ENCODE measurements around the gene MAGI3.

Gene MAGI3

DNA sequence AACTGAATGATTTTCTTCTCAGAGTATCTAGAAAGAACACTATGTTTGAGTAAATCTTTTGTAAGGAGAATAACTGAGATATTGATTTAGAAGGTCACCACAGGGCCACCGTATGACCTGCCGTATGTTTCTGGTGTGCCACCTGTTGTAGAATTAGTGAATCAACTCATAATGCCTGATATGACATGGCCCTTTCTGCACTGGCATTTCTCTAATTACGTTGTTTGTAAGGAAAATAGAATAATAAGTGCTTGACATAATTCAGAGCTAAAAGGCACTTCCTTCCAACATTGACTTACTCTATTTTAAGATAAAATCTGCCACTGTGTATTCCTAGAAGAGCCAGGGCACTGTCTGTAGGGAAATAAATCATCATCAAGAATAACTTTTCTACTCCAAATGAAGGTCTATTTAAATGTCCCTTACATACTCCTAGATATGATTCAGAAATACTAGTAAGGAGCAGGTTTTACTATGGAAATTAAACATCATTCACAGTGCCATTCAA, 267.3 kb downstream of the MAGI3 start:
- no peak for DNase-seq (ENCODE audit: low spot score)

DNA sequence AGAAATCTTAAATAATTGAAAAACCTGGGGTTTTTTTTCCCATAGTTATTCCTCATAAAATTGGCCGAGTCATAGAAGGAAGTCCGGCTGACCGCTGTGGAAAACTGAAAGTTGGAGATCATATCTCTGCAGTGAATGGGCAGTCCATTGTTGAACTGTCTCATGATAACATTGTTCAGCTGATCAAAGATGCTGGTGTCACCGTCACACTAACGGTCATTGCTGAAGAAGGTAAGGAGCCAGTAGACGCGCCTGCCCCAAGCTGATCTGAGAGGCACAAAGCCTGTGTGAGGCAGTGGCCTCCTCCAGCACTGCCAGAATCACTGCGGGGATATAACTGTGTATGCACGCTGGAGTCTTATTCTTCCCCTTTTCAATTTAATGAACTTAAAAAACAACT, 268.7 kb downstream of the MAGI3 start:
- peak; percentile 10 for DNase-seq (ENCODE audit: low spot score)

DNA sequence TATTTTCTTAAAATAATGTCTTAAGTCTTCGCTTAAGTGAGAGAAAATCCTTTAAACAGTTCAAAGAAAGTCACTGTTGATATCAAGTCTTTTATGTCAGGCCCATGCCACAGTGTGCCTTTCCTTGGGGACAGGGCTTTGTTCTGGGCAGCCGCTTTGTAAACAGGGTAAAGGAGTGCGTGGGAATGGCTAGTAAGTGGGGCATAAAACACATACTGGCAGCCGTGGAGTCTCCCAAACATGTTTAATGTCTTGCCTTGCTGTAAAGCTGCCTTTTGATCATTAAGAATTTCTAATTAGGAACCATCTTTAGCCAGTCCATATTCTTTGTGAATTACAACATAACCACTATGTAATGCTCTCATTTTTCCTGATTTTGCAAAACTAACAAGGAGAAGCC, 269.2 kb downstream of the MAGI3 start:
- no peak for DNase-seq (ENCODE audit: low spot score)

DNA sequence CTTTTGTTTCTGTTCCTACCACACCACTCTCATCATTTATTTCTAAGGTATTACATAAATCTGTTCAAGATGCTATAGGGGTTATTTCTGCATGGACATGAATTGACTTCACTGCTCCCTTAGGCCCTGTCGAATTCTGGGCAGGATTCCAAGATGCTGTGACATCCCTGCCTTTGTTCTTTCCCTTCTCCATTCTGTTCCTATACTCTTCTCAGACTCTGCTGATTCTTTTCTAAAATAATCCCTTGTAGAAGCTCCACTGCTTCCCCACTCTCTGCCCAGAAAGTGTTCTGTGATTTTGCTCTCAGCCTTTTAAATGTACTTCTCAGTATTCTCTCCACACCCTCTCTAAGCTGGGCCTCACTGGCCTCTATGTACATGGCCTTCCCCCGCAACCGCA, 269.8 kb downstream of the MAGI3 start:
- no peak for DNase-seq (ENCODE audit: low spot score)

DNA sequence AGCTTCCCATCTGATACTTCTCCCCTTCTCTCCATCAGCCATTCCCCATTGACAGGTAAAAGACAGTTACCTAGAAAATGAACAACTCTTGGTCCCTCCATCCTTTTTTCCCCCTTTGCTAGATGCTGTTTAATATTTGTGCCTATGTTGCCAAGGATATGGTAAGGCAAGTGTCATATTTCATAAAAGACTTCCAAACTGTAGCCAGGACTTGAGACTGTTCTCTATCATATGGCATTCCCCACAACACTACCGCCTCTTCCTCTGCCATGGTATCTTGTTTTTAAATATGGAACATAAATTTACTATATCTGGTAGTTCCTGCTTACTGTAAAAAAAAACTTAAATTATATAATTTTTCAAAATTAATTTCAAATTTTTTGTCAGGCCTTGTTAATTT, 271.8 kb downstream of the MAGI3 start:
- DNase-seq (ENCODE audit: low spot score), result no peak

DNA sequence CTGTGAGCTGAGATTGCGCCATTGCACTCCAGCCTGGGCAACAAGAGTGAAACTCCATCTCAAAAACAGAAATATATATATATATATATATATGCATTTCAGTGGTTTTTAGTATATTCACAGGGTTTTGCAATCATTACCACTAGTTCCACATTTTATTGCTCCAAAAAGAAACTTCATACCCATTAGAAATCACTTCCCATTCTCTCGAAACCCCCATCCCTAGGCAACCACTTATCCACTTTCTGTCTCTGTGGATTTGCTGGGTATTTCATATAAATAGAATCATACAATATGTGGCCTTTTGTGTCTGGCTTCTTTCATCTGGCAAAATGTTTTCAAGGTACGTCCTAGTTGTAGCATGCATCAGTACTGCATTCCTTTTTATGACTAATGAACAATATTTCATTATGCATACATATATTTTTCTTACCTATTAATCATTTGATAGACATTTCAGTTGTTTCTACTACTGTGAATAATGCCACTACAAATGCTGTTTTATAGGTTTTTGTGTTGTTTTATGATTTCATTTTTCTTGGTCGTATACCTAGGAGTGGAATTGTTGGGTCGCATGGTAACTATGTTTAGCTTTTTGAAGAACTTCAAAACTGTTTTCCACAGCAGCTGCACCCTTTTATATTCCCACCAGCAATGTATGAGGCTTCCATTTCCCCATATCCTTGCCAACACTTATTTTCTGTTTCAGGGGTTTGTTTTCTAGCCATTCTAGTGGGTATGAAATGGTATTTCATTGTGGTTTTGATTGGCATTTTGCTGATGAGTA, 273.0 kb downstream of the MAGI3 start:
- no peak for DNase-seq (ENCODE audit: low spot score)

DNA sequence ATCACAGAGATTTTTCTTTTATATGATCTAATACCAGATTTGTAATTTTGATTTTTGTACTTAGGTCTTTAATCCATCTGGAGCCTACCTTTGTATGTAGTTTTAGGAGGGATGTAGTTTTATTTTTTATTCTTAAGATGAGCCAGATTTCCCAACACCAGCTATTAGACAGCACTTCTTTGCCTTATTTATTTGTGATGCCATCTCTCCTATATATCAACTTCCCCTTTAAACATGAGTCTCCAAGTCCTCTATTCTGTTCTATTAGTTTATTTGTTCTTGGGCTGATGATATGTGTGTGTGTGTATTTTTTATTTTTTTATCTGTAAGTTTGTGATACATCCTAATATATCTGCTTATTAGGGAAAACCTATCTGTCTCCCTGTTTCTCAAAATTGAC, 274.8 kb downstream of the MAGI3 start:
- no peak for DNase-seq (ENCODE audit: low spot score)

DNA sequence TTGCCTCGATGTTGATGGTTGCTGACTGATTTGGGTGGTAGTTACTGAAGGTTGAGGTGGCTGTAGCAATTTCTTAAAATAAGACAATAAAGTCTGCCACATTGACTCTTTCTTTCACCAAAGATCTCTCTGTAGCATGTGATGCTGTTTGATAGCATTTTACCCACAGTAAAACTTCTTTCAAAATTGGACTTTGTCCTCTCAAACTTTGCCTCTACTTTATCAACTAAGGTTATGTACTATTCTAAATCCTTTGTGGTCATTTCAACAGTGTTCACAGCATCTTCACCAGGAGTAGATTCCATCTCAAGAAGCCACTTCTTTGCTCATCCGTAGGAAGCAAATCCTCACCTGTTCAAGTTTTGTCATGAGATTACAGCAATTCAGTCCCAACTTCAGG, 275.8 kb downstream of the MAGI3 start:
- DNase-seq (ENCODE audit: low spot score), result no peak

DNA sequence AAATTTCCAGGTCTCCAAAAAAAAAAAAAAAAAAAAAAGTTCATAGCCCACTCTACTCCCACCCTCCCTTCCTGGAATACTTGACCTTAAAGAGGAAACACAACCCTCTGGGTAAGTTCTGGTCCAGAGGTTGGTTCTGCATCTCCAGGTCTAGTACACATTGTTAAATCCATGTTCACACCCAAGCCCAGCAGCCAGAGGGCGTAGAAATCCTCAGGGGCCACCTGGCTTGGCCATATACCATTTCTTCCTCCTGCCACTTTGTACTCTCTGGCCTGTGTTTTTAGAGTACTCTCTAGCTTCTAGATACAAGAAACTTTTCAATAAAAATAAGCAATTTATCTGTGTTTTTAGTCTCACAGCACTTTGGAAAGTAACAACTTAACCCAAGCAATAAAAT, 279.7 kb downstream of the MAGI3 start:
- DNase-seq (ENCODE audit: low spot score), result no peak

DNA sequence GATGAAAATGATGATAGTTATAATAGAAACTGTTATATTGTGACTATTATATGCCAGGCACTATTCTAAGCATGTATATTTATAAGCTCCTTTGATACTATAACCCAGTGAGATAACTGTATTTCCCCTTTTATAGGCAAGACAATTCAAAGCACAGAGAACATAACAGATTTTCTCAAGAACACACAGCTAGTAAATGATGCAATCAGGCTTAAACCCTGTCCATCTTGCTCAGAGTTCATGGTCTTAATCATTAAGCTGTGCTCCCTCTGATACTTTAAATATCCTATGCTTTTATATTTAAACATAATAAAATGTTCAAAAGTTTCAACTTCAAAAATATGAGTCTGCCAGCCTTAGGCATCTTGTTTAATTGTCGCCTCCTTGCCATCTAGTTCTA, 280.3 kb downstream of the MAGI3 start:
- DNase-seq (ENCODE audit: low spot score), result no peak

DNA sequence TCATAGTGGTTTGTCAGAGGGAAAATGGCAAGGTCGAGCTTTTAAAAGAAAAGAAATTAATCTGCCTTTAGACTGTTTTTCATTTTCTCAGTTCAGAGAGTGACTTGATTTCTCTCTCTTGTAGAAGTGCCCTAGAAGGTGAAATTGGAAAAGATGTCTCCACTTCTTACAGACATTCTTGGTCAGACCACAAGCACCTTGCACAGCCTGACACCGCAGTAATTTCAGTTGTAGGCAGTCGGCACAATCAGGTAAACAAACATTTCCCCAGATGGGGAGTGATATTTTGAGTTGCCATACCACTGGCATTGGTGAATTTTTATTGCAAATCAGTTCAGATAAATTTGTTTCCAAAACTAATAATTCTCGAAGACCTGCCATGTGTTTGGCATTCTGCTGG, 282.2 kb downstream of the MAGI3 start:
- DNase-seq (ENCODE audit: low spot score), result no peak

DNA sequence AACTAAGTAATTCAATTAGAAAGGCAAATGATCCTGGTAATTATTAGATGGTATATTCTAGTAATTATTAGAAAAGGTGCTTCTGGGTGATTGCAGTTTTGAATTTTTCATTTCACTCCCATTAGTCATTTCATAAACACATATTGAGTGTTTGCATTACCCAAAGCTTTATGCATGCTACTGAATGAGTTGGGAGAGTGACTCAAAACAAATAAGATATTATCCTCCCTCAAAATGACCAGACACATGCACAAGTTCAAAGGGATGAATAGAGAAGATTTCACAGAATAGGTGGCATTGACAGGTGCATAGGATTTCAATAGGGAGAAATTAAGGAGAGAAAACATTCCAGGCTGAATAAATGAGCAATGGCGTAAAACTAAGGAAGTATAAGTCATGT, 284.3 kb downstream of the MAGI3 start:
- no peak for DNase-seq (ENCODE audit: low spot score)

DNA sequence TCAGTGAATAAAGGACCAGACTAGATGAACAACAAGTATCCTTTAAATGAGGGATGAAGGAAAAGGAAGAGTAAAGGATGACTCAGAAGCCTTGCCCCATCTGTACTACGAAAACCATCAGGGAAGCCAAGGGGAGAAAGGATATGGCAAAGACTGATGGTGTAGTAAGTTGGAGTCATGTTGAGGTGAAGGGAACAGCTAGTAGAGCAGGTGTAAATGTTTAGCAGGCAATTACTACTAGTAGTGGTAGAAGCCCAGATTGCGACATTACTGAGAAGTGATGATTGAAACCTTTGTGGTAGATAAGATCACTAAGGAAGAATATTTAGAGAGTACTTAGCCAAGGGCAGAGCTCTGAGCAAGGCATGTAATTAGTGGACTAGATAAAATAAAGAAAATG, 285.0 kb downstream of the MAGI3 start:
- no peak for DNase-seq (ENCODE audit: low spot score)

DNA sequence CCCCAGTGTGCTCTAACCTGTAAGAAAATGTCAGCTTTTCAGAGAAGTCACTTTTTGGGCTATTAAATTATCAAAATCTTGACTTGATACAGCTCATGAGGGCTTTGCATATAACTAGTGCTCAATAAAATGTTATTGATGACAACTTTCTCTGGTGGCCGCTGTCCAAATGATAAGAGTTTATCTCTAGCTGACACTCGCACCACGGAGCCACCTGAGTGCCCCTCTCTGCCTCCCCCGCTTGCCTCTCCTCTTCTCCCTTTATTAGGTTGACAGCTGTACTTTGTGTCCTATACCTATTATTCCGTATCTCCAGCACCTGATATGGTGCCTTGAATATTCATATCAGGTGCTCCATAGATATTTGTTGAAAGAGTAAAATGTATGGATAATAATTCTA, 286.2 kb downstream of the MAGI3 start:
- no peak for DNase-seq (ENCODE audit: low spot score)

DNA sequence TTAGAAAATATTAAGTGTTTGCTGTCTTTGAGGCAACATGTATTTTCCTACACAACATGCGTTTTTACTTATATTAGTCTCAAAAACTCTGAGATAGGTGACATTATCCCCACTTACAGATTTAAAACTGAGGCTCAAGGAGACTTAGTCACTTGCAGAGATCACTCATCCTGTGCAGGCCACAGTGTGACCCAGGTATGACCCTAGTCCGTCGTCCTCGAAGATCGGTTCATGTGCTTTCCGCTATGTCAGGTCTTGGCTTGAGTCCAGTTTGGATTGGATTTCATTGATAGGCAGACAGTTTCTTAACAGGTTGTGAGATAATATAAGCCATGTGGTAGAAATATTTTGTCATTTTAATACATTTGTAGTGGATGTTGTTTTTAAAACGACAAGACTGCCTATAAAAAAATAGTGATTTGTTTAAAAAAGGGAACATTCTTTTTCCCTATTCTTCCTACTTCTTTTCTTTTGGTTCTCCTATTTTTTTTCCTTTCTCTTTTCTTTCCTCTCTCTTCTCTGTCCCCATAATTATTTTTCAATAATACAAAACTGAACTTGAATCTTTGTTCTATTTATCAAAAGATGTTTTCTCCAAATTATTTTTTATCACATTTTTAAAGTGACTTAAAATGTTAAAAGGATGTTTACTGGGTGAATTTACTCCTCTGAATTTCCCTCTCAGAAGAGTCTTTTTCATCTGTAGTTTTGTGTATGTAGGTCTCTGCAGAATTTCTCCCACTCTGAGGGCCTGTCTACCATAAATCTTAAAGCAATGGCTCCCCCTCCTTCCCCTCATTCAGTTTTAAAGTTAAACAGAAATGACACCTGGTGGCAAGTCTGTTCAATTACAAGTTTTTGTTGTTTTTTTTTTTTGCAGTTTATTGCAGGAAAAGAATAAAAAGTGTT, 287.2 kb downstream of the MAGI3 start:
- DNase-seq (ENCODE audit: low spot score), result peak; percentile 73

DNA sequence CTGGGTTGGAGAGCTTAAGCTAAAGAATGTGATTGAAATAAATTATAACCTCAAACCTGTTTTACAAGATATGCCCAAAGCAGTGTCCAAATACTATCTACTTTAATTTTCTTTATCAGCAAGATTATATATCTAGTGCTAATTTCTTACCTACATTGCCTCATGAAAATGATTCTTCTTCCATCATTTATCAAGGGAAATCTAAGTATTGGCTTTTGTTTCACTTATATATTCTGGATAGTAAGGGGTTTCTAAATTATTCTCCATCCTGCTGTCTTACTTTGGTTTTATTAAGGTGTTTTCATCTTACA, 287.8 kb downstream of the MAGI3 start:
- DNase-seq (ENCODE audit: low spot score), result no peak

DNA sequence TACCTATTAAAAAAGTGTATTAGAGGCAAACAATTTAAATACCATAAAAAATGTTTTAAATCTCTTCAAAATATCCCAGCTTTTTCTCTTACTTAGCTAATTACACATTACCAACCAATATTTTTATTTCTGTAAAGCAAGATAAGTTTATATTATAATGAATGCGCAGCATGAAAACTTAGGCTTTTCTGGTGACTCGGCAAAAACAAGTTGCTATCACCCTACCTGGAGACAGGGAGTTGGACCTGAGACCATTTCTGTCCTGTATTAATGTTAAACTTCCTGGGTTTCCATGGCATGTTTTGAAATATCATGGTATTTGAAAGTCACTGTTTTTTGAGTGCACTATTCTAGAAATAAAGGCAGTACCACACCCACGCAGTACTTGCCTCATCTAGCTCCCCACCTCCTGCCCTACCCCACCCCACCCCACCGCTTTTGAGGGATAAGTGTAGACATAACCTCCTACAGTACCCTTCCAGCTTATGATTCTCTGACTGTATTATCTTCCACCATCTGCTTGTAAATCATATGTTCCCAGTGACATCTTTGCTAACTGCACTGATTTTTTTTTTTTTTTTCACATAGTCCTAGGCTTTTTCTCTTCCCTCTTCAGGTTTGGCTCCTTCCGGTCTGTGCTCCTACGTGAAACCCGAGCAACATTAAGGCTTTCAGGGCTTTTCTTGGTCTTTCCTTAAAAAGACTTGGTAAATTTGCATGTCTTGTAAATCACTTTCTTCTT, 291.5 kb downstream of the MAGI3 start:
- no peak for DNase-seq (ENCODE audit: low spot score)

DNA sequence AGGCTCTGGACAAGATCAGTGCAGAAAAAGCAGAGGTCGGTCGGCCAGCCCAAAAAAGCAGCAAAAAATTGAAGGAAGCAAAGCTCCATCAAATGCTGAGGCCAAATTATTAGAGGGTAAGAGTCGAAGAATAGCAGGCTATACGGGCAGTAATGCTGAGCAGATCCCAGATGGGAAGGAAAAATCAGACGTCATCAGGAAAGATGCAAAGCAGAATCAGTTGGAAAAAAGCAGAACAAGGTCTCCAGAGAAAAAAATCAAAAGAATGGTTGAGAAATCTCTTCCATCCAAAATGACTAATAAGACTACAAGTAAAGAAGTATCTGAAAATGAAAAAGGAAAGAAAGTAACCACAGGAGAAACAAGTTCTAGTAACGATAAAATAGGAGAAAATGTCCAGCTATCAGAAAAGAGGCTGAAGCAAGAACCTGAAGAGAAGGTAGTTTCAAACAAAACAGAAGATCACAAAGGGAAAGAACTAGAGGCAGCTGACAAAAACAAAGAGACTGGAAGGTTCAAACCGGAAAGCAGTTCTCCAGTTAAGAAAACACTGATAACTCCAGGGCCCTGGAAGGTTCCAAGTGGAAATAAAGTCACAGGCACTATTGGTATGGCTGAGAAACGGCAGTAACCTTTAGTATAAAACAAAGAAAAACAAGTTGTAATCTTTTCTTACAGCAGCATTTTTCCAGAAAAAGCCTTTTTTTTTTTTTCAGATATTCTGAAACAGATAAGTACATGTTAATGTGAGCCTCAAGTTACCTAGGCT, 293.3 kb downstream of the MAGI3 start:
- DNase-seq (ENCODE audit: low spot score), result no peak

DNA sequence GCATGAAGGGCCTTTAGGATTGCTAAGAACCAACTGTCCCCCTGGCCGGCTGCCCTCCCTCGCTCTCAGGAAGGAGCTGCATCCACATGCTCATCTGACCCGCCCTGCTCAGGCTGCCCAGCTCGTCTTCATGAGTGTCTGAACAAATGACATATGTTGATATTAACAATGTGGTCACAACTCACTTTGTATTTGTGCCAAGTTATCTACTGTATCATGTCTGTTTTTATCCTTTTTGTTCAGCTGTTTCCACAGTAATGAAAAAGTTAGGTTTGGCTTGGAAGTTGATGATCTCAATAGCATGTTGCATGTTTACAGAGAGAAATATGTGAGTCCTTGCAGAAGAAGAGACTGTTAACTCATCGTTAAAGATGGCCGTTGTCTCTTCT, 293.8 kb downstream of the MAGI3 start:
- DNase-seq (ENCODE audit: low spot score), result no peak

DNA sequence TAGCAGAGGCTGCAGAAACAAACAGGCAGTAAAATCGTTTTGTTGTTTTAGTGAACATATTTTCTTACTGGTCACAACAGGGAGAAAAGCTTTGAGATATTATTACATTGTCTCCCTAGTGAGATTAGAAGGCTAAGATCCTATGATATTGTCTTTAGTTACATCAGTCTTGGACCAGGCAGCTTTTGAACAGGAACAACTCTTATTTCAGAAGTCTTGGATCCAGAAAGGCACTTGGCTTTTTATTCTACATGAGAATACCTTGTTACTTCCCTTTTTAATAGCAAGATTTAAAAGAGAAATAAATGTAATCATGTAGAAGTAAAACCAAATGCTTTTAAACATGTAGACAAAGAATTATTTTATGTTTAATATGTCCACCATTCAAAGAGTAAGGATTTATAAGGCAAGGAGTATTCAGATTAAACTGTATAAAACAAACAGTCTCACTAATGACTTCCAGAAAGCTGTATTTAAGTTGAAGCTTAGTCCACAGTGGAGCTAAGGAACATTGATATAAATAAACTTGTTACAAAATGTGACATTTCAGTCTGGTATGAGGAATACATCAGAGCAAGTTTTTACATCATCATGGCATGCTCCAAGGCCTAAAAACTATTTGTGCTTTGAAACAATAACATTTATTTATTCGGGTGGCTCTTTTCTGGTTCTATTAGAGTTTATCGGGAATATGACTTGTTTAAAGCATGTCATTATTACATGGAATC, 296.7 kb downstream of the MAGI3 start:
- no peak for DNase-seq (ENCODE audit: low spot score)

DNA sequence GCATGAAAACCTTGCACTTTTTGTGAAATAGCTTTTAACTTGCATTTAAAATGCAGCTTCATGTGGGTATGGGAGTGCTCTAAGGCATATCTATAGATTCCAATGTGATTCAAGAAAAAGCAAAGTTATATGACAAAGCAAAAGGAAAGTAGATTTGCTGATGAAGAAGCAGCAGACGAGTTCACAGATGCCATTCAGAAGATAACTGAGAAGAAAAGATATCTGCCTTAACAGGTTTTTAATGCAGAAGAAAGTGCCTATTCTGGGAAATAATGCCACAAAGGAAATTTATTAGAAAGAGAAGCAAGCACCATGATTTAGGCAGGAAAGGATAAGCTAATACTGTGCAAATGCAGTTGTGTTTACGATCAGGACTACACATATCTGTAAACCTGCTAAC, 300.9 kb downstream of the MAGI3 start:
- DNase-seq (ENCODE audit: low spot score), result no peak
